Activated T-helper 1 cell treated with Interleukin-2 at 50 U/mL for 16 hours (primary cell): ENCODE measurements around the gene SMLR1.
A peak's percentile ranks its signal among the peaks of the same experiment; 100 is the strongest.

Experiments used
- DNase-seq: peaks from one replicate; pipeline ENCODE4 v3.0.0-alpha.2; 2020; ENCODE audit warnings: low read depth

The SMLR1 gene

DNA sequence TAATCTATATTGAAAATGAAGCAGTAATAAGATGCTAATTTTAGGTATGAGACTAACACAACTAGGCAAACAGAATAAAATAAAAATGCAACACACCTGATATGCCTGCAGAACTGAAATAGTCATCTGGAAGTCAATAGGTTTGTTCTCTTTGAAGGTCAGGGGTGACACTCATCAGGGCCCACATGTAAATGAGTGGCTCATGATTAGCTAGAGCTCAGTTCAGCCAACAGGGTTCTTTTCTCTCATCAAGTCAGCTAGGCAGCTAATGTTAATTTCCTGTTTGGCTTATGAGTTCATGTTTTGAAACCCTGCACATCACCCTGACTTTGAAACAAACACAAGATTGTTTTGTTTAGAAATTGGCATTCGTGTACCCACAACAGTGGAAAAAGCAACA, 23.8 kb downstream of the SMLR1 start:
- DNase-seq, result no peak

- no peak for DNase-seq
Observed at GRCh38 chr6:130852844-130853554, 25.8 kb downstream of the SMLR1 start.

DNA sequence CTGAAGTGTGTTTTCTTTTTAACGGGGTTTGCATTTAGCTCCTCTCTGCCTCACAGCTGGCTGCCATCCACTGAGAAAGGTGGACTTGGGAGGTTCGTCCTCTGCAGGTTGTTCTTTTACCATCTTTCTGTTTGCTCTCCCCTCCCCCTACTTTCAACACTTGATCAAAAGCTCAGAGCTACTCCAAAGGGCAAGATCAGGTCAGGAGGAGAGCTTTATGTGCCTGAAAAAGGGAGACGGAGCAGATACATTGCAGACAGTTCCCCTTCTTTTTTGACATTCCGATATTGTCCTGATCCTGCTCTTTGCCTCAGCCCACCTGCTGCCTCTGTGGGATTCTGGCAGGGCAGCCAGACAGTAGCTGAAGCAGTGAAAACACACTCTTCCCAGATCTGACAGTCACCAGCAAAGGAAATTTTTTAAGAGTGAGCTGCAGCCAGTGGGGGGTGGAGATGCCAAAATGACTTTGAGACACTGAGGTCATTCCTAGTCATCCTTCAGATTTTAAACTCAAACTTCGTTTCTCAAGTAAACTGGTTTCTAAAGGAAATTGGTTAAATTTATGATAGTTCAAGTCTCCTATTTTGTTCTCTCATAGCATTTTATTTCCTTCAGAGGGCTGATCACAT, 26.5 kb downstream of the SMLR1 start:
- DNase-seq, result no peak

GRCh38 chr6:130858054-130858453, 30.8 kb downstream of the SMLR1 start:
- DNase-seq, result no peak

- DNase-seq, result no peak
Observed at GRCh38 chr6:130858498-130859160, 31.4 kb downstream of the SMLR1 start.

DNA sequence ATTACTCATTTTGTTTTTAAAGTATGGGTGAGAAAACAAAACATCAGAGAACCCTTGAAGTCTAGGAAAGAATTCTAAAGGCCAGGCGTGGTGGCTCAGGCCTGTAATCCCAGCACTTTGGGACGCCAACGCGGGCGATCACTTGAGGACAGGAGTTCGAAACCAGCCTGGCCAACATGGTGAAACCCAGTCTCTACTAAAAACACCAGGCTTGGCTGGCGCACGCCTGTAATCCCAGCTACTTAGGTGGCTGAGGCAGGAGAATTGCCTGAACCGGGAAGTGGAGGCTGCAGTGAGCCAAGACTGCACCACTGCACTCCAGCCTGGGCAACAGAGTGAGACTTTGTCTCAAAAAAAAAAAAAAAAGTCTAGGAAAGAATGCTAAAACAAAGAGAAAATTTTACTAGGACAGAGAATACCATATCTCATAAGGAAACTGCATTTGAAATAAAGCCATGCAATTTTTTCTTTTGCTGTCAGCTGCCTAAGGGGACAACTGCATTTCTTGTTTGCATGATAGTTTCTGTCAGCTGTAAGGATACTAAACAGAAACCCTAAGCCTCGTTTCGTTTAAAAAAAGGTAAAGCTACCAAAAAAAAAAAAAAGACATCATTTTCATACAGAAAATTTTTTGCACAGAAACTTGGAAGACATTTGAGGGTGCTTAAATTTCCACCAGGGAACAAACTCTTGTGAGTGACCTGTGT, 32.1 kb downstream of the SMLR1 start:
- DNase-seq, result no peak

DNA sequence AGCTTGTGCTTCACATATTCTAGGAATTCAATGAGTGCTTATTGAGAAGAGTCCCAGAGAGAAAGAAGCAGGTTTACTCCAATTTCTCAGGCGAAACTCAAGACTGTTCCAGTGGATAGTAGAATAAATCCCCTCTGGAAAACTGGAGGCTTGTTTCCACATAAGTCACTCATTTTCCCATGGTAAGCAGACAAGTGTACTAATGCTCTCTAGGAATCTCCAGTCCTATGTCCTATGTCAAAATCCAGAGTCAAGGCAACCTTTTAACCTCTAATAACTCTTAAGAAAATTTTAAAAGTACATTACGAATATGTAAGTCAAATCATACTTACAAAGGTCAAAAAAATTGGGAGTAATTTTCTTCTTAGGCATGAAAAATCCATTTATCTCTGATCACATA, 35.2 kb downstream of the SMLR1 start:
- no peak for DNase-seq

- no peak for DNase-seq
Observed at GRCh38 chr6:130863415-130864230, 36.4 kb downstream of the SMLR1 start.

DNA sequence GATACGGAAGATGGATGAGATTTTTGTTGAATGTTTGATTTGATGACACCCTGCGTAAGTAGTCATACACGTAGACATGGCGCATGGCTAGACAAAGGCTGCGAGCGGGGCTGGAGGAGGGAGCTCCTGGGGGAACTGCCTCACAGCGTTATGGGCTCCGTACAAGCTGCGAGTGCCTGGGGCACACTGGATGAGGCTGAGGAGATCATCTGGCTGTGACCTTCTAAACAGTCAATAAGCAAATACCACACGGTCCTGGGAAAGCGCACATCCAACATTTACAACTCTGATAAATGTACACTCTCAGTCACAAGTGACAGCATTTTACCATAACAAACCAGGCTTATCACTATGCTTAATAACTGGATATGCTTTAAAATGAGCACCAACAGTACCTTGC, 37.1 kb downstream of the SMLR1 start:
- DNase-seq, result no peak

DNA sequence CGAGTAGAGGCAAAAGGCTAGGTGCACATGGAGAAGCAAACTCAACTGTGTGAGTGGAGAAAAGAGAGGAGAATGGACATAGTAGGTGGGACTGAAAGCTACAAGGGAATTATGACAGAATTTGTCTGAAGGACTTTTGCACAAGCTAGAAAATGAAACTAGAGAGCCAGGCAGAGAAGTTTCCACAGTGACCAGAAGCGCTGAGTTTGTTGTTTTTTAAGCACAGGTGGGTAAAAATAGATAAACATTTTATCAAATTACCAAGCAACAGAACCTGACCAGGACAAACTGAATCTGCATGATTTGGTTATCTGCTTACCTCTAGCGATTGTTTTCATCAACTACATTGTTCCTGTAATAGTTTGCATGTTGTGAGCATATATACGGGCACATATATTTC, 38.6 kb downstream of the SMLR1 start:
- no peak for DNase-seq

DNA sequence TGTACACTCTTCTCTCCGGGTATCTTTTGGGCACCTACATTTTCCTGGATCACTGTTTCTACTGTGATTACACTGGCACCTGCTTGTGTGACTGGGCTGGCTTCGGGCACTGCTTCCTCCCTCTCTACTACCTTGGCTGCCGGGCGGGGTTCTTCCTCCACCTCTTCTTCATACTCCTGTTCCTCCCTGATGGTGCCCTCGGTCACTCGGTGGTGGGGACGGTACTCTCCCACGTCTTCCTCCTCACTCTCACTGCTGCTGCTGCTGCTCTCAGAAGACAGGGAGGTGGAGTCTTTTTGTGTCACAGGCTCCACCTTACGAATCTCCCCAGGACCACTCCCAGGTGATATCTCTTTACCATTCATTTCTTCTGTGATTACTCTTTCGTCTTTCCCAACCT, 42.5 kb downstream of the SMLR1 start:
- no peak for DNase-seq

DNA sequence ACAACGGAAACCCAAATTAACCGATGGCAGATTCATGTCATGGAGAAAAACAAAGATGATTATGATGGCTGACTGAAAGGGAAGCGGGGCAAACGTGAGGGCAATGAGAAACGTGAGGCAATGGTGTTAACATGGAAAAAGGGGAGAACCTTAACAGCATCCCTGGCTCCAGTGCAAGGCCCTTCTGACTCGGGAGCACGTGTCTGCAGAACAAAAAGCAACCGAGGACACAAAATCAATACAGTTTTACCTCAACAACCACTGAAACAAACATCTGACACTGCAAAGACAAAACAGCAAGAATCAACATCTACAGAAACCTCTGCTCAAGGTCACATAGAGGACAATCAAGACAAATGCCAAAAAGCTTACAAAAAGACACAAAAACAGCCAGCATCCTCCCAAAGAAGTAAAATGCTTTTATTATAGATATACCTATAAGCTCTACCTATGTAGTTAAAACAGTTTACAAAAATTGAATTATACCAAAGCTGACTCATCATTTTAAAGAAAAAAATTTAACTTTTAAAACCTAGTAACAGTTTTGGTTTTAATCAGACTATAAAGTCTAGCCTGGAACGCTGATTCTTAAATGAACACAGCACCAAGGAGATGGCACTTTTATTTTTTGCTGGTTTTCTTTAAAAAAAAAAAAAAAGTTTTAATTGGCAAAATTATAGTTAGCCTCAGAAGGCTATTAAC, 43.1 kb downstream of the SMLR1 start:
- no peak for DNase-seq

DNA sequence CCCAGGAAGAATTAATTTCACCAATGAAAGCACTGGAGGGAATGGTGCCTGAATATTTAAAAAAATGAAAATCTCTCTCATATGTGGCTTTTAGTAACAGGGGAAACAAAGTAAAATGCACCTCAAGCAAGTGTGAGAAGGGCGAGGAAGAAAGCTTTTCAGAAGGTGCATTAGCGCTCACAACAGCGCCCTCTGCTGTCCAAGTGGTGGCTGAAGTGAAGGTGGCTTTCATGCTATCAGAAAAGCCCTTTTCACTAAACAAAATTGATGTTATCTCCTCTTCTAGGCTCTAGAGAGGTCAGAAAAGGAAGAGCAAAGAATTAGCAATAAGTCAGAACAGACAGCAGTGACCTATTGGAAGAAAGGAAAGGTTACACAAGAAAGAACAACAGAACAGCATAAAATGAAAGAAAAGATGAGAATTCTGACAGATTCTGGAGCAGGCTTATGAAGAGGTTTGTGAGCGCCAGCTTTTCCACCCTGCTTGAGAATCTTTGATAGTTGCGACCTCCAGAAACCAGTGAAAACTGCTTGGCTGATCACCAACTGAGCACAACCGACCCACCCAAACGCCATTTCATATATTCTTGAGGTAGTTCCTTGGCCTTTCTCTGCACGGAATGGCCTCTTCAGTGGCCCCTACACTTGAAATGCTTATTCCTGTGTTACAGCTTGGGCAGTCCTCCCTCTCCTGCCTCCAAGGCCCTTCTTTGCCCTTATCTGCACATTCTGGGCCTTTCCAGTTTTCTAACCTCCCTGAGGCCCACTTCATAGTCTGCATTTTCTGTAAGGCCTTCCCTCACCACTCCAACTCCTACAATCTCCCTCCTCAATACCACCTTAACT, 45.3 kb downstream of the SMLR1 start:
- peak; percentile 45 for DNase-seq

GRCh38 chr6:130873746-130874145, 46.5 kb downstream of the SMLR1 start:
- DNase-seq, result no peak

GRCh38 chr6:130879826-130880225, 52.6 kb downstream of the SMLR1 start:
- no peak for DNase-seq

GRCh38 chr6:130882370-130882769, 55.2 kb downstream of the SMLR1 start:
- DNase-seq, result no peak

- peak; percentile 36 for DNase-seq
Observed at GRCh38 chr6:130885392-130886192, 58.4 kb downstream of the SMLR1 start.
